Measurements from ENCODE around the gene FAM168A.
"Not testable (repeated sequence)": the region's sequence is repeated elsewhere in the genome, so short reads cannot be mapped to it uniquely, and the experiment has no call there.

FAM168A gene

DNA sequence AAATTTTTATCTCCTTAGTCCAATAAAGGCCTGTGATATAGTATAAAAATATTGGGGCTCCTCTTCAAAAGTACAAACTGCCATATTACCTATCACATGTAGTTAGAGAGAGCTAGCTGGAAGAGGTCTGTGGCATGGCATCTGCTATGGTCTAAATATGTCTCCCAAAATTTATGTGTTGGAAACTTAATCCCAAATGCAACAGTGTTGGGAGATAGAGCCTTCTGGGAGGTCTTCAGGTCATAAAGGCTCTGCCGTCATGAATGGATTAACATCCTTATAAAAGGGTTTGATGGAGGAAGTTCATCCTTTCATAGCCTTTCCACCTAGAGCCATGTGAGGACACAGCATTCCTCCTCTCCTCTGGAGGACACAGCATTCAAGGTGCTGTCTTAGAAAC, 116.3 kb downstream of the FAM168A start:
- Histone ChIP-seq H3K27ac (no peak overlapping the region), H3K4me3 (no peak overlapping the region)

DNA sequence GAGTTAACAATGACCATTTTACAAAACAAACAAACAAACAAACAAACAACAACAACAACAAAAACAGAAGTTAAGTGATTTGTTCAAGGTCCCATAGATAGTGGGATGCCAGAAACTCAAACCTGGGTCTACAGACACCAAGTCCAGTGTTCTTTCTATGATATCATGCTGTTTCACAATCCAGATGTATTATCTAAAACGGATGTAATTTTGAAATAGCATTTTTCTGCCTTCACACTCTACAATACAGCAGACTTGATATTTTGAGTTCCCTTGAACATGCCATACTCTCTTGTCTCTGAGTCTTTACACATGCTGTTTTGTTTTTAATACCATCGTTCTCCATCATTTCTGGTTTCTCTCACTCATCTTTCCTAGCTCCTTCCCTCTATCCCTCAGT, 117.2 kb downstream of the FAM168A start:
- Histone ChIP-seq H3K4me3 (no peak overlapping the region), H3K27ac (no peak overlapping the region)

DNA sequence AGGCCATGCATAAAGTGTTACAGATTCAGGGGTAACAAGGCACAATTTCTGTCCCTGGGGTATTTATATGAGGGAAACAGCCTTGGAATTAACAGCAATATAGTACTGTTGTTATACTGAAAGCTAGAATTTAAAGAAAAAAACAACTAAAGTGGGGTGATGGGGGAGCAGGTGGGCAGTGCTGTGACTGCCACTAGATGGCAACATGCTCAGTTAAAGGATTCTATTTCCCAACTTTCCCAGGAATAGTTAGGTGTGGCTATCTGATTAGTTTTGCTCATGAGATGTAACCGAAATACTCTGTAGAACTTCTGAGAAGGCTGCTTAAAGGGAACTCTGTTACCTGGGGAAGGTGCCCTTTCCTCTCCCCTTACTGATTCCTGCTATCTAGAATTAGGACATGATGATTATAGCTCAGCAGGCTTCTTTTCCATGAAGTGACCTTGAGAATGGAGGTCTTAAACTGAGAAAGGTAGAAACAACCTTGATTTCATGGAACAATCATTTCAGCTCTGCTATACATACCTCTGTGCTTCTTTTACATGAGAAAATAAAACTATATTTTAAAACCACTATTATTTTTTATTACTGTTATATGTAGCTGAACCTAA, 119.1 kb downstream of the FAM168A start:
- Histone ChIP-seq H3K27ac (no peak overlapping the region), H3K4me3 (no peak overlapping the region)

DNA sequence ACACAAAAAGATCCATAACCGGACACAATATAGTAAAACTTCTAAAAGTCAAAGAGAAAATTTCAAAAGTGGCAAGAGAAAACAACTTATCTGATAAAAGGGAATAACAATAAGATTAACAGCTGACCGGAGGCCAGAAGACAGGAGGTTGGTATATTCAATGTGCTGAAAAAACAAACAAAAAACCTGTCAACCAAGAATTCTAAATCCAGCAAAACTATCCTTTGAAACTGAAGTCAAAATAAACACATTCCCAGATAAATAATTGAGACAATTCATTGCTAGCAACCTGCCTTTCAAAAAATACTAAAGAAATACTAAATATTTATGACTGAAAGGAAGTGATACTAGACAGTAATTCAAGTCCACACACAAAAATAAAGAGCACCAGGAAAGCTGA, 120.4 kb downstream of the FAM168A start:
- Histone ChIP-seq H3K4me3 (no peak overlapping the region), H3K27ac (no peak overlapping the region)

DNA sequence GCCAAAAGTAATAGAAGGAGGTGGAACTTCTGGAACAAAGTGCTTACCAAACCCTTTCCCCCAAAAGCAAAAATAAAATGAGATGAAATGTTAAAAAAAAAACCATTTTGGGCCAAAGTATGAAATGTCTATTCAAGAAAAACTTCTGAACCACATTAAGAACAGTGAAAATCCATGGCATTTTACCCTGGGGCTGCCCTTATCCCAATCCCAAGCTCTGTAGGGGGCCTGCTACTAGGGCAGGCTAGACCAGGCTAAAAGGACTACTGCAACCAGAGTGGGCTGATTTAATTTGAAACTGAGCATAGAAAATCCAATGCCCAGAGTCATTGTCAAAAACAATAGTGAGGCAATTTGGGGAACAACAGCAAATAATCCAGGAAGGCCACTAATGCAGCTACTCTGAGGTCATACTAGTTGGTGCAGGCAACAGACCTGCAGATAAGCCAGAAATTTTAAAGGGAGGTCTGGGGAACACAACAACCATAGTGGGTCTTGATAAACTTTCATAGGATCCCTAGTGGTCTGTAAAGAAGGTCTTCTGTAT, 122.3 kb downstream of the FAM168A start:
- Histone ChIP-seq H3K27ac (no peak overlapping the region), H3K4me3 (no peak overlapping the region)

DNA sequence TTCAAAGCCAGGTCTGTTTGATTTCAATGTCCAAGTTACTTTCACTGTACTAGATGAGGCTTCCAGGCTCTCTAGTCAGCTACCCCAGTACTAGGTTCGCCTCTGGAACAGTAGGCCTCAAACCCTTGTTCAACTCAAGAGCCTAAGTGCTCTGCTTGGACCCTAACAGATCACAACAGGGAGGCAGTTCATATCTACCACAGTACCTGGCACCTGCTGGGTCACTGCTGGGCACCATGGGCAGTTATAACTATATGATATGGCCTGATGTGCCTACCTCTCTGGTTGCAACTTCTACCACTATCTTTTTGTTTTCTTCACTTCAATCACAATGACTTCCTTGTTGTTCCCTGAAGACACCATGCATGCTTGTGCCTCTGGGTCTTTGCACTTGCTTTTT, 124.7 kb downstream of the FAM168A start:
- Histone ChIP-seq H3K27ac (no peak overlapping the region), H3K4me3 (no peak overlapping the region)

DNA sequence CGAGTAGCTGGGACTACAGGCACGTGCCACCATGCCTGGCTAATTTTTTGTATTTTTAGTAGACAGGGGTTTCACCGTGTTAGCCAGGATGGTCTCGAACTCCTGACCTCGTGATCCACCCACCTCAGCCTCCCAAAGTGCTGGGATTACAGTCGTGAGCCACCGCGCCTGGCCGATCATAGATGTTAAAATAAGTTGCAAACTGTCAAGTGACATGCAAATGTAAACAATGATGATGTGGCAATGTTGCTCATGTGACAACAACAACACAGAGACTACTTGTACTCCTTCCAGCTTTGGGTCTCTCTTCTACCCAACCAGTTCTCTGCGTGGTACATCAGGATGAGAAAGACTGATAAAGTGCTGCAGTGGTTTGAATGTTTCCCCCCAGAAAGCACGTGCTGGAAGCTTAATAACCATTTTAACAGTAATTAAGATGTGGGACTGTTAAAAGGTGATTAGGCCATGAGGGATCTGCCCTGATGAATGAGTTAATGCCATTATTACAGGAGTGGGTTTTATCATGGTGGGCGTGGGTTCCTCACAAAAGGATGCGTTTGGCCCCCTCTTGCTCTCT, 127.8 kb downstream of the FAM168A start:
- not testable (repeated sequence) for H3K4me3 ChIP-seq, H3K27ac ChIP-seq

DNA sequence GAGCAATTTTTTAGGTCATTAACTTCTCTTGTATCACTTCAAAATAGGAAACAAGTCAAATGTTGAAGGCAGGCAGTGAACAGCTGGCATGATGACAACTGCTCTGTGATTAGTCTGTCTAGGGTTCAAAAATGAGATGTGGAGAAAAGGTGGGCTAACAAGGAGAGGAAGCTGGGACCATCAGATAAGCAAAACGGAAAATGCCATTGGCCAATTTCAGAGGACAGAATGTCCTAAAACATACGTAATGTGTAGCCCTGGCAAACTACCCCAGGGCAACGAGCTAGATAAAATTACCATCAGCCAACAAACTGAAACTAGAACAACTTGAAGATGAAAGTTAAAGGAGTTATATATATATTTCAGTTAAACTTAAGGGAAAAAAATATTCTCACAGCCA, 128.5 kb downstream of the FAM168A start:
- no peak overlapping the region for H3K4me3 ChIP-seq
- no peak overlapping the region for H3K27ac ChIP-seq

DNA sequence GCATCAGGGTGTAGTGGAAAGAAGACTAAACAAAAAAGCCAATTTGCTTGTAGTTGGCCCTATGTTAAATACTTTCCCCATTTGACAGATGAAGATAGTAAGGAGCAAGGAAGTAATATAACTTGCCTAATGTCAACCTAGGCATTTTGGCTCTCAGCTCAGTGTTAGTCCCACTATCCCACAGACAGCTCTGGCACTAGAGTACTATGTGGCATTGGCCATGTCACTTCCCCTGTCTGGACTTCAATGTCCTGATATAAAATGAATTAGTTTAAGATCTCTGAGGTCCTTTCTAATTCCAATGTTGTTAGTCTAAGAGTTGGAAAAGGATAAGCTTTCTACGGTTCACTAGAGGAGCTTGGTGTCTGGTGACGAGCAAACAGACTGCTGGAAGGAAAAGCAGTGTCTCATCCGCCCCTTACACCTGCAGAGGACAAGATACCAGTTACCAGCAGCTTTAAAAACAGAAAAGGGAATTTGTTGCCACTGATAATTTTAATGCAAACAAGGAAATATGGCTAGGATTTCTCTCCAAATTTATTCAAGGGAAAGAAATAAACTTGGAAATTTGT, 129.2 kb downstream of the FAM168A start:
- H3K4me3 ChIP-seq, result no peak overlapping the region
- H3K27ac ChIP-seq, result peak overlapping the region in 1 of 21 experiments; percentile 32

DNA sequence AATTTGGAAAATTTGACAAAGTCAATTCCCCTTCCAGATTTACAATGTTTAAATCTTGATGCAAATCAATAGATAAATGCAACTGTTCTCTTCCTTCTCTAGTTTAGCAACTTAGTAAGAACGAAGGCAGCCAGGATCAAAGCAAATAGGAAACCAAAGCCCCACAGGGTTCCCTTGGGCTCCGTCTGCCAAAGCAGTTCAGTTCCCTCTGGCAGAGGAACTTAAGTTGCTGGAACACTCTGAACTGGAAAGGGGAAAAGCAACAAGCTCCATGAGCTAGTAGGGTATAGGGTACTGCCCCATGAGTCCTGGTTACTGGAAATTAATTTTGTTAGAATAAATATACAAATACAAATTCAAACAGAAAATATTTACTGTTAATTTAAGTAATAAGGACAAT, 130.4 kb downstream of the FAM168A start:
- Histone ChIP-seq H3K4me3 (no peak overlapping the region), H3K27ac (no peak overlapping the region)

DNA sequence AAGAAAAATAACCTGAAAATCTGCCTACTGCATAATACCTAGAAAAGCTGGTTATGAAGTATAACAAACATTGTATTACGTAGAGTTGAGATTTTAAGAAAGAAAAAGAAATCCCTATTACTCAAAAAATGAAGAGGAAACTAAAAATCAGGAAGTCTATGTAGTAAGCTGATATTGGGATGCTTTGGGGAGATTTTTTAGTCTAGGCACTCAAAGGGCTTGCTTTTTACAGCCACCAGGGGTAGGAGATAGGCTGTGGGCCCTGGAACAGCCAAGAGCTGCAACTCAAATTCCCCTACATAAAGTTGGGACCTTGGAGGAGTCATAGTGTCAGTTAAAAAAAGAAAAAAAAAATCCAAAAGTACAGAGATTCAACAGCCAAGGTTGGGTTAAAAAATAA, 131.3 kb downstream of the FAM168A start:
- H3K4me3 ChIP-seq, result no peak overlapping the region
- H3K27ac ChIP-seq, result no peak overlapping the region

DNA sequence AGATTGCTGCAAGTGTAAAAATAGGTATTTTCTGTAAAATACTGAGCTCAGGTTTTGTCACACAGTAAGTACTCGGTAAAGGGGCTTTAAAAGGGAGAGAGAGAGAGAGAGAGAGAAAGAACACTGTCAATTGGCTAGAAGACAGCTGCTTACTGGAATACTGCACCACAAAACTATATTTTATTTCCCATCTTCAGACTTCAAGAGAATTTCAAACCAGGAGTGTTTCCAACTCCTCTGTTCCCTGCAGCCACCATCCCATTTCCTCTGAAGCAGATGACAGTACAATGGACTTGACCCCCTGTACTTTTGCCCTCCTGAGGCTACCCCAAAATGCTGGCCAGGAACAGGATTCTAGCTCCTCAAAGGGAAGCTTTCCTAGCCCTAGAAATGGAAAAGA, 132.0 kb downstream of the FAM168A start:
- H3K4me3 ChIP-seq, result no peak overlapping the region
- H3K27ac ChIP-seq, result peak overlapping the region in 1 of 21 experiments; percentile 33

DNA sequence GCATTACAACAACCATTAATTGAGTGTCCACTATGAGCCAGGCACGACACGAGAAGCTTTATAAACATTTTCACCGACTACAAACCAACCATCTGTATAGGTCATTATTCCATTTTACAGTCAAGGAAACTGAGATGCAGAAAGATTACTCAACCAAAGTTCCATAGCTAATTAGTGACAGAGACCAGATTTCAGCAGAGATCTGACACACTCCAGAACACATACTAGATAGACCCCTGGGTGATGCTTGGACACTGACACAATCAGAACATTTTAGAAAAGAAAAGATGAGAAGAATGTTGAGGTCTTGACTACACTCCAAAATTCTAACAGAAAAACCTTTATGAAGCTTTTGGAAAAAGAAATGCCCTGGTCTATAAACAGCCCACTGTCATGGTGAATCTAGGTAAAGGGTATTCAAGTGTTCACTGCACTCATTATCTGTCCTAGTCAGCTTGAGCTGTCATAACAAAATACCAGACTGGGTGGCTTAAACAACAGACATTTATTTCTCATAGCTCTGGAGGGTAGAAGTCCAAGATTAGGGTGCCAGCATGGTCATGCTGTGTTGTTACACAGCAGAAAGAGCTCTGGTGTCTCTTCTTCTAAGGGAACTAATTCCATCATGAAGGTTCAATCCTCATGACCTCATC, 132.8 kb downstream of the FAM168A start:
- H3K4me3 ChIP-seq, result no peak overlapping the region
- peak overlapping the region in 1 of 21 experiments; percentile 33 for H3K27ac ChIP-seq

DNA sequence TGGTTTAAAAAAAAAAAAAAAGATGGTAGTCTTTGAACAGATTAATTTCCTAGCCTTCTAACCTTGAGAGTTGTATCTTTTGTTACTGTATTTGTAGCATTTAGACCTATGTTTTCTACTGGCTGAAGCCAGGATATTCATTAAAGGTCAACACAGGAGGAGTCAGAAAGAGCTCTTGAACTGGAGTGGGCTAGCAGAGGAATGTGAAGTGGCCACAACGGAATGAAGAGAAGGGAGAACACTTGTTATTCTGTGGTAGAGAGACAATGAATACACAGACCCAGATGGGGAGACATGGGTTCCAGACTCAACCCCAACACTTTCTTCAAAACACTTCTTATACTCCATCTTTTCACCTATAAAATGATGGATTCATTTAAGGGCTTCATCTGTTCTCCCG, 133.6 kb downstream of the FAM168A start:
- H3K4me3 ChIP-seq, result no peak overlapping the region
- no peak overlapping the region for H3K27ac ChIP-seq

DNA sequence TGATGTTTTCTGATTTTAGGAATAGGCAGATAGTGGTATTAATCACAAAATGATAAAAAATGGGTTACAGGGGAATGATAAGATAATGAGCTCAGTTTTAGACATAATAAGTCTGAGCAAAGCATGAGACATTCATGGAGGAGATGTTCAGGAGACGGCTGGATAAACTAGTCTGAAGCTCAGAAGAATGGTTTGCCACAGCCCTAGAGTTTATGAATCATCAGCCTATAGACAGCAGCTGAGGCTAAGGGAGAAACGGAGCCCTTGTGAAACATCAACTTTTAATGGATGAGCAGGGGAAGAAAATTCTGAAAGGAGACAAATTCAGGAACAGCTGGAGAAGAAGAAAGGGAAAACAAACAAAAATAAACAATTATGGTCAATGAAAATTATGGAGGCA, 134.6 kb downstream of the FAM168A start:
- peak overlapping the region in 1 of 21 experiments; percentile 43 for H3K27ac ChIP-seq

DNA sequence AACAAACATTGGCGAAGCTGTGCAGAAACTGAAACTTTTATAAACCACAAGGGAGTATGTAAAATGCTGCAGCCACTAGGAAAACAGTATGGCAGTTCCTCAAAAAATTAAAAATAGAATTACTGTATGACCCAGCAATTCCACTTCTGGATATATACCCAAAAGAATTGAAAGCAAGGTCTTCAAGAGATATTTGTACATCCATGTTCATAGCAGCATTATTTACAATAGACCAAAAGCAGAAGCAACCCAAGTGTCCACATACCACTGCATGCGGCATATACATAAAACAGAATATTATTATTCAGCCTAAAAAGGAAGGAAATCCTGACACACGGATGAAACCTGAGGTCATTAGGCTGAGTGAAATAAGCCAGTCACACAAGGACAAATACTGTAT, 135.9 kb downstream of the FAM168A start:
- Histone ChIP-seq H3K27ac (peak overlapping the region in 3 of 21 experiments; percentile 20 to 43 (median 40)), H3K4me3 (no peak overlapping the region)

More for the DNA sequence above, 134.6 kb downstream of the FAM168A start:
- H3K4me3 ChIP-seq, result no peak overlapping the region

DNA sequence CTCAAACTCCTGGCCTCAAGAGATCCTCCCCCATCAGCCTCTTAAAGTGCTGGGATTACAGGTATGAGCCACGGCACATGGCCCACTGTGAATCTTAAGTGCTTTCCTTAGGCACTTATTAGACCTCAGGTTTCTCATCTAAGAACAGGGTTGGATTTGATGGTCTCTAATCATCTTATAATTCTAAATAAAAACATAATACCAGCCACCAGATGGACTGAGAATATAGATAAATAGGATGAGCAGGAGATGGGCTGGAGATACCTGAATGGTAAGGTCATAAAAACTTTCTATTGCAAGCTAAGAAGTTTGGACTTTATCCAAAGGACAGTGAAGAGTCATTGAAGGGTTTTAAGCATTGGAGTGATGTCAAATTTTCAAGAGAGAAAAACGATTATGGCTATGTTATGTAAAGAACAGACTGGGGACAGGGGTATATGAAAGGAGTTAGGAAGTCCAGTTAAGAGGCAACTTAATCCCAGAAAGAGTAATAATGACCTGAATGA, 136.5 kb downstream of the FAM168A start:
- H3K27ac ChIP-seq, result peak overlapping the region in 4 of 21 experiments; percentile 8 to 71 (median 16)
- no peak overlapping the region for H3K4me3 ChIP-seq

DNA sequence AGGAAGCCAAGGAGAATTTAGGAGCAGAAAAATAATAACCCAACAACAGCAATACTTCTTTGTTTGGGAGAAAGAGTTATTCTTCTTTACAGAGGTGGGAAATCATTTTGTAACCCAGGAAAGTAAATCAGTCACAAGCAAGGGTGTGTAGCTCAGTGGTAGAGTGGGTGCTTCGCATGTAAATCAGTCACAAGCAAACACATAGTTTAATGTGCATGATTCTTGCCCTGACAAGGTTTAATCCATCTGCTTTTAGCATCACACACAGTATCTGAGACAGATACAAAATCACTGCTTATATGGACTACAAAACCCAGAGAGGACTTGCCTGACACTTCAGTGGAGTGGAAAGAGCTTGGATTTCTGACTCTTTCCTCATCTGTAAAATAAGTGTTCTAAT, 139.7 kb downstream of the FAM168A start:
- Histone ChIP-seq H3K4me3 (no peak overlapping the region), H3K27ac (no peak overlapping the region)

DNA sequence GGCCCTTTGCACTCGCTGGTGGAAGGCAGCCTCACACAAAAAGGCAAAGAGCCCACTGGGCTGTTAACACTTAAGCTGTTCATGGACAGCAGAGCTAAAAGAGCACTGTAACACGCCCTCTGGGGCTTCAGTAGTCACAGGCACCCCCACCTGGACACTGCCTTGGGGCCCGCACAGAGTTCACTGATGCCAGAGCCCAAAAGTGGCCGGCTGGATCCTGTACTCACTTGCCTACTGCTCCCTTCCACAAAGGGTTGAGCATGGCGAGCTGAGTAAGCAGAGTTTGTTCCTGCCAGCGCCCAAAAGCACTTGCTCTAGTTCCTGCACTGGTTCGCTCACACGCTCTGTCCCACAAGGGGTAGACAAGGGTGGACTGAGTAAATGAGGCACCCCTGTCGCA, 142.9 kb downstream of the FAM168A start:
- H3K27ac ChIP-seq, result no peak overlapping the region
- no peak overlapping the region for H3K4me3 ChIP-seq

DNA sequence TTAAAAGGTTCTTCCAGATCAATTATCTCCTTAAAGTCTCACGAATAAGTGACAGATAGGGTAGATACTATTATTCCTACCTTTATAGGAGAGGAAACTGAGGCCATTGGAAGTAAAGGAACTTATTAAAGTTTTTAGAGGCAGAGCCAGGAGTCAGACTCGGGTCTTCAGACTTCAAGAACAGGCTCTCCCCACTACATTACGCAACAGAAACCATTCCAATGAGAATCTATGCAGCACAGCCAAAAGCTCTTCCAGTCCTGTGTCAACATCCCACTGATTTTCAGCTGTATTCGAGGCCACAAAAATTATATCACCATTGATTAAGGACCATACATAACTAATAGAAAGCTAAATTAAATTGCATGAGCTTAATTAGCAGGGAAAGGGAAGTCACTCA, 144.3 kb downstream of the FAM168A start:
- H3K4me3 ChIP-seq, result no peak overlapping the region
- no peak overlapping the region for H3K27ac ChIP-seq

DNA sequence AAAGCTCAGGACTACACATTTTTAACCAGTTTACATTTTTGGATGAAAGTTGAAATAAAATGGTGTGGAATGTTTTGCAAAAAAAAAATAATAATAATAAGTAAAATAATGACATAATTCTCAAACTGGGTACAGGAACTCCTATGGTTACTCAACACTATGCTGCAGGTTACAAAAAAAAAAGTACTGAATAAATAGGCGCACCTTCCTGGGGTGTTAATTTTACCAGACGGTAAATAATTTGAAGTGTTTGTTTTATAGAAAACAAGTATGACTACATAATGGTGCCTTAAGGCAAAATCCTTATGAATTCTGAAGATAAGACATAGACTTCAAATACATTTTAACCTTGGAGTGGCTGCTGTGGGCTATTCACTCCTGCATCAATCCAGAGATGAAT, 145.2 kb downstream of the FAM168A start:
- no peak overlapping the region for H3K27ac ChIP-seq
- no peak overlapping the region for H3K4me3 ChIP-seq
